Liver (tissue), 9 donors: ENCODE data around the gene TMEM176A. TPM values are rescaled to one million over a fixed set of nuclear protein-coding genes. Genes with fewer than 3 reads are reported as not detected.

ENCODE experiments used
- DNase-seq: peaks from one replicate; pipeline ENCODE4 v3.0.0-alpha.2; 2017; ENCODE audit warnings: low spot score
- H3K27ac ChIP-seq, 2 donors: one replicate each; pipeline ENCODE4 v1.7.0; 2013; ENCODE audit warnings: inconsistent platforms in 2 of 2, low read length in 2 of 2, control low read depth in 1 of 2, low read depth in 1 of 2, mild to moderate bottlenecking in 1 of 2
- H3K27me3 ChIP-seq, 4 donors: one replicate each; pipeline versions ENCODE4 v1.6.1 to v1.7.0; 2013; ENCODE audit warnings: low read length in 3 of 4, inconsistent platforms in 1 of 4, mild to moderate bottlenecking in 1 of 4, moderate library complexity in 1 of 4; ENCODE audit not compliant: control insufficient read depth in 4 of 4, insufficient read depth in 4 of 4
- H3K36me3 ChIP-seq, 4 donors: one replicate each; pipeline versions ENCODE4 v1.6.1 to v1.7.0; 2013; ENCODE audit warnings: low read length in 3 of 4, mild to moderate bottlenecking in 3 of 4, low read depth in 1 of 4, moderate library complexity in 1 of 4; ENCODE audit not compliant: control insufficient read depth in 4 of 4, insufficient read depth in 3 of 4
- H3K4me1 ChIP-seq, 4 donors: one replicate each; pipeline versions ENCODE4 v1.6.1 to v1.7.0; 2013; ENCODE audit warnings: low read length in 3 of 4, mild to moderate bottlenecking in 3 of 4, moderate library complexity in 1 of 4; ENCODE audit not compliant: control insufficient read depth in 4 of 4, insufficient read depth in 4 of 4
- H3K4me3 ChIP-seq, 3 donors: one replicate each; pipeline versions ENCODE4 v1.6.1 to v1.7.0; 2013; ENCODE audit warnings: low read length in 3 of 3, control low read depth in 1 of 3, low read depth in 1 of 3, mild to moderate bottlenecking in 1 of 3
- H3K9ac ChIP-seq, 2 donors: one replicate each; pipeline ENCODE4 v1.7.0; 2013; ENCODE audit warnings: low read length in 2 of 2, mild to moderate bottlenecking in 2 of 2, moderate library complexity in 2 of 2, control low read depth in 1 of 2, low read depth in 1 of 2
- H3K9me3 ChIP-seq, 4 donors: one replicate each; pipeline versions ENCODE4 v1.6.1 to v1.7.0; 2013; ENCODE audit warnings: low read length in 3 of 4; ENCODE audit not compliant: control insufficient read depth in 4 of 4
- ATF3 ChIP-seq: IDR thresholded peaks from 2 replicates; pipeline ENCODE4 v1.6.1; 2016; ENCODE audit warnings: antibody characterized with exemption
- CTCF ChIP-seq: fragments of 150-350 bp; IDR thresholded peaks from 2 replicates; pipeline ENCODE4 v1.5.1; 2017; ENCODE audit warnings: improper control_type of control experiment, low read depth, low read length; ENCODE audit not compliant: missing input control
- EGR1 ChIP-seq, 2 donors: IDR thresholded peaks; 2 replicates each; pipeline ENCODE4 v1.6.1; 2016 to 2018; ENCODE audit warnings: antibody characterized with exemption in 2 of 2, low read depth in 2 of 2
- FOXA1 ChIP-seq: IDR thresholded peaks from 2 replicates; pipeline ENCODE4 v1.6.1; 2016; ENCODE audit warnings: antibody characterized with exemption
- FOXA2 ChIP-seq: IDR thresholded peaks from 2 replicates; pipeline ENCODE4 v1.6.1; 2016; ENCODE audit warnings: antibody characterized with exemption
- GABPA ChIP-seq, 2 donors: IDR thresholded peaks in 1 of 2; conservative IDR thresholded peaks in 1 of 2; 2 replicates each; pipeline ENCODE4 v1.6.1; 2016; ENCODE audit warnings: antibody characterized with exemption in 2 of 2, mild to moderate bottlenecking in 1 of 2, moderate library complexity in 1 of 2
- HNF4A ChIP-seq, 2 donors: conservative IDR thresholded peaks; 2 replicates each; pipeline ENCODE4 v1.6.1; 2016; ENCODE audit warnings: antibody characterized with exemption in 2 of 2, mild to moderate bottlenecking in 2 of 2
- HNF4G ChIP-seq: IDR thresholded peaks from 2 replicates; pipeline ENCODE4 v1.6.1; 2016; ENCODE audit warnings: antibody characterized with exemption
- JUND ChIP-seq, 2 donors: IDR thresholded peaks; 2 replicates each; pipeline ENCODE4 v1.6.1; 2016; ENCODE audit warnings: antibody characterized with exemption in 2 of 2
- MAX ChIP-seq: IDR thresholded peaks from 2 replicates; pipeline ENCODE4 v1.6.1; 2016; ENCODE audit warnings: antibody characterized with exemption
- NR2F2 ChIP-seq: IDR thresholded peaks from 2 replicates; pipeline ENCODE4 v1.6.1; 2016; ENCODE audit warnings: antibody characterized with exemption
- RAD21 ChIP-seq, 2 donors: IDR thresholded peaks; 2 replicates each; pipeline ENCODE4 v1.6.1; 2016; ENCODE audit warnings: antibody characterized with exemption in 2 of 2, mild to moderate bottlenecking in 2 of 2
- REST ChIP-seq: IDR thresholded peaks from 2 replicates; pipeline ENCODE4 v1.6.1; 2016; ENCODE audit warnings: antibody characterized with exemption, mild to moderate bottlenecking
- RXRA ChIP-seq, 2 donors: IDR thresholded peaks; 2 replicates each; pipeline ENCODE4 v1.6.1; 2017 to 2018; ENCODE audit warnings: antibody characterized with exemption in 2 of 2, mild to moderate bottlenecking in 1 of 2
- SP1 ChIP-seq: IDR thresholded peaks from 2 replicates; pipeline ENCODE4 v1.6.1; 2018; ENCODE audit warnings: antibody characterized with exemption, mild to moderate bottlenecking
- TAF1 ChIP-seq: conservative IDR thresholded peaks from 2 replicates; pipeline ENCODE4 v1.6.1; 2016; ENCODE audit warnings: antibody characterized with exemption, mild to moderate bottlenecking
- YY1 ChIP-seq: IDR thresholded peaks from 2 replicates; pipeline ENCODE4 v1.6.1; 2016; ENCODE audit warnings: antibody characterized with exemption, mild to moderate bottlenecking
- ZBTB33 ChIP-seq: IDR thresholded peaks from 2 replicates; pipeline ENCODE4 v1.6.1; 2016; ENCODE audit warnings: antibody characterized with exemption
- WGBS: extraction: QIAGEN DNeasy Blood & Tissue Kit; methylation state at CpG from one replicate; pipeline ENCODE4 v1.1.7; 2013; 5-methylcytosine and 5-hydroxymethylcytosine counted together
- polyA plus RNA-seq, 2 donors: library from polyadenylated mRNA; stranded (reverse) in 1 of 2; unstranded in 1 of 2; fragments of 200-250 nt in 1 of 2; fragments of >200 nt in 1 of 2; fragmentation: Nextera tagmentation in 1 of 2; extraction: Ambion mirVana in 1 of 2; gene quantifications; one replicate each; pipeline versions ENCODE4 v1.2.1 to v1.2.3, GENCODE V29; 2013 to 2015
- total RNA-seq, 2 donors: library from RNA; depleted of rRNA; stranded (reverse); fragments of >200 nt; gene quantifications; one replicate each; pipeline ENCODE4 v1.2.3, GENCODE V29; 2014
- donor health status: healthy.
- donor health status: healthy.
- donor health status: healthy.
- donor health status: healthy.
- donor health status: healthy.

Gene TMEM176A
- total and polyA plus RNA-seq, 4 donors: 346 to 703 (median 539) TPM

GRCh38 chr7:150826061-150826849, 25.7 kb downstream of the TMEM176A start:
- Histone ChIP-seq H3K27ac (peak overlapping the region; percentile 56 to 65), H3K27me3 (no peaks in the 10 kb centered on the region), H3K9me3 (no peaks in the 10 kb centered on the region), H3K36me3 (no peaks in the 10 kb centered on the region), H3K9ac (peak overlapping the region in 1 of 2 donors; percentile 10), H3K4me3 (peak overlapping the region in 2 of 3 donors; percentile 61 to 68), H3K4me1 (peaks cover 6 to 50% (median 32%) of the 10 kb centered on the region in 4 donors)
- DNase-seq: peak; percentile 60
- TF ChIP-seq JUND (IDR thresholded peaks at IDR 0.05) (peak; percentile 80 to 85), MAX (peak; percentile 70), GABPA (IDR thresholded peaks at IDR 0.05 in 1 of 2, conservative IDR thresholded peaks at IDR 0.05 in 1 of 2) (no peak), EGR1 (IDR thresholded peaks at IDR 0.05; ENCODE audit: low read depth in 2 of 2) (no peak), YY1 (peak; percentile 88), HNF4A (conservative IDR thresholded peaks at IDR 0.05) (peak; percentile 96 to 97), CTCF (peak; percentile 14), REST (peak; percentile 78), ATF3 (peak; percentile 57), RAD21 (IDR thresholded peaks at IDR 0.05) (peak; percentile 50 to 67), RXRA (IDR thresholded peaks at IDR 0.05) (peak; percentile 97), SP1 (peak; percentile 98), HNF4G (peak; percentile 96), TAF1 (no peak), NR2F2 (peak; percentile 88), FOXA1 (peak; percentile 67), ZBTB33 (peak; percentile 79), FOXA2 (no peak)
- WGBS: 31% methylated on average over 6 of the region's 6 CpGs
